Activated T-cell treated with anti-CD3 and anti-CD28 coated beads, Interleukin-2, amount 50 U/mL, for 72 hours (primary cell): ENCODE results near the gene ZFAND3. TPM values are rescaled to one million over a fixed set of nuclear protein-coding genes. Genes with fewer than 3 reads are reported as not detected.
"Not testable (repeated sequence)": the region's sequence is repeated elsewhere in the genome, so short reads cannot be mapped to it uniquely, and the experiment has no call there.

Experiments used
- ATAC-seq, 2 donors: fragments of 150-1000 bp; cut with Tn5 transposase; replicated peaks in 1 of 2; 2 replicates each; pipeline ENCODE4 v1.10.0; 2021; ENCODE audit warnings: moderate library complexity in 2 of 2, mild to moderate bottlenecking in 1 of 2
- DNase-seq, 2 donors: peaks; one replicate each; pipeline ENCODE4 v3.0.0; 2021 to 2022; ENCODE audit warnings: mixed read lengths in 1 of 2
- H3K27ac Mint-ChIP-seq: one replicate; pipeline ENCODE4 v1.8.0; 2022; ENCODE audit warnings: mild to moderate bottlenecking, moderate library complexity, mixed read lengths
- H3K27me3 Mint-ChIP-seq: one replicate; pipeline ENCODE4 v1.8.0; 2022; ENCODE audit warnings: low read depth, mixed read lengths
- H3K36me3 Mint-ChIP-seq, 2 donors: one replicate each; pipeline ENCODE4 v1.8.0; 2022; ENCODE audit warnings: mixed read lengths in 2 of 2, mild to moderate bottlenecking in 1 of 2; ENCODE audit not compliant: insufficient read depth in 2 of 2
- H3K4me1 Mint-ChIP-seq: one replicate; pipeline ENCODE4 v1.8.0; 2022; ENCODE audit warnings: low read depth, mixed read lengths
- H3K4me3 Mint-ChIP-seq, 2 donors: one replicate each; pipeline ENCODE4 v1.8.0; 2022; ENCODE audit warnings: mild to moderate bottlenecking in 2 of 2, mixed read lengths in 2 of 2, moderate library complexity in 2 of 2
- H3K9me3 Mint-ChIP-seq, 2 donors: one replicate each; pipeline ENCODE4 v1.8.0; 2022; ENCODE audit warnings: mixed read lengths in 2 of 2
- total RNA-seq, 2 donors: library from RNA; stranded (reverse); gene quantifications; one replicate each; pipeline ENCODE4 v1.2.3, GENCODE V29; 2022

Gene ZFAND3
- total RNA-seq, 2 donors from 2014 or later, result 93.9 to 114 TPM

DNA sequence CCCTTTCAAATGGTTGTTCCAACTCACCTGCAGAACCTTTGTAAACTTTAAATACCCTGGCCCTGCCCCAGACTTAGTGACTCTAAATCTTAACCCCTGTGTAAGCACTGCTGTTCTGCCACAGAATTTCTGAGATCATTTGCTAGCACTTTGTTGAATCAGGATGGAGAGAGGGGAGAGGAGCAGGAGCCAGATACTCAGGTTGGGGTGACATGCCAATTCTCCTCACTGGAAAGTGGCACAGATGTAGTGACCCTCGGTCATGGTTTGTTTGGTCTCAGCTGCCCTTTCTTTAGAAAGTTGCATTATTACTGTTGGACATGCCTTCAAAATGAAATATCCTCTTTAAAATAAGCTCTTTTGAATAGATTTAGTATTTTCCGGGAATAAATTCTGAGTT, 168.0 kb downstream of the ZFAND3 start:
- H3K4me1 Mint-ChIP-seq, result peaks cover 73% of the 10 kb centered on the region
- peaks cover 2% of the 10 kb centered on the region in 2 donors for H3K9me3 Mint-ChIP-seq
- DNase-seq (no peak), ATAC-seq (peak; percentile 2)
- H3K36me3 Mint-ChIP-seq, result peaks cover 0 to 3% of the 10 kb centered on the region in 2 donors
- H3K4me3 Mint-ChIP-seq, result peak overlapping the region in 1 of 2 donors; percentile 6
- no peaks in the 10 kb centered on the region for H3K27me3 Mint-ChIP-seq
- no peak overlapping the region for H3K27ac Mint-ChIP-seq

DNA sequence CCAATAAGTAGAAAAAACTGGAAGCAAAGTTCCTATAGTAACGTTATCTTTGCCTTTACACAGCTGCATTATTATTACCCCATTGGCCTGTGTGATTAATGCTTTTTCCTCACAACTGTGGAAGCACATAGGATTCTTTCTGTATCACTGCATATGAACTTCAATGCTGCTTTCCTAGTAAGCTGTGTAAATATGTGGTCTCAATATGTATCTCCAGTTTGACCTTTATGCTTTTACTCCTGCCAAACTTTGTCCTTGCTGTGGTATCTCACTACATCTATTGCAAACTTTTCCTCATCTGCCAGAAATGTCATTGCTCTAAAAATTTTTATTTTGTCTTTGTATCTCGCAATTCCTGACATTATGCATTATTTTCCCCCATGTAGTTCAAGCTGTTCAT, 168.6 kb downstream of the ZFAND3 start:
- H3K4me1 Mint-ChIP-seq, result peaks cover 73% of the 10 kb centered on the region
- peaks cover 0 to 3% of the 10 kb centered on the region in 2 donors for H3K36me3 Mint-ChIP-seq
- DNase-seq (no peak), ATAC-seq (no peak)
- H3K27ac Mint-ChIP-seq, result no peak overlapping the region
- no peaks in the 10 kb centered on the region for H3K27me3 Mint-ChIP-seq
- H3K9me3 Mint-ChIP-seq, result peaks cover 2% of the 10 kb centered on the region in 2 donors
- no peak overlapping the region for H3K4me3 Mint-ChIP-seq

- H3K4me1 Mint-ChIP-seq, result peaks cover 68% of the 10 kb centered on the region
- peak overlapping the region; percentile 13 for H3K27ac Mint-ChIP-seq
- H3K36me3 Mint-ChIP-seq, result peaks cover 0 to 1% of the 10 kb centered on the region in 2 donors
- H3K4me3 Mint-ChIP-seq, result no peak overlapping the region
- H3K9me3 Mint-ChIP-seq, result no peaks in the 10 kb centered on the region
- no peaks in the 10 kb centered on the region for H3K27me3 Mint-ChIP-seq
- no peak for DNase-seq
- no peak for ATAC-seq
Observed at GRCh38 chr6:37988696-37989095, 169.2 kb downstream of the ZFAND3 start.

- ATAC-seq, result no peak
- DNase-seq, result no peak
- Mint-ChIP-seq H3K4me3 (no peak overlapping the region), H3K27ac (no peak overlapping the region), H3K36me3 (no peaks in the 10 kb centered on the region), H3K4me1 (peaks cover 46% of the 10 kb centered on the region), H3K9me3 (no peaks in the 10 kb centered on the region), H3K27me3 (no peaks in the 10 kb centered on the region)
Observed at GRCh38 chr6:37990762-37991525, 171.4 kb downstream of the ZFAND3 start.

DNA sequence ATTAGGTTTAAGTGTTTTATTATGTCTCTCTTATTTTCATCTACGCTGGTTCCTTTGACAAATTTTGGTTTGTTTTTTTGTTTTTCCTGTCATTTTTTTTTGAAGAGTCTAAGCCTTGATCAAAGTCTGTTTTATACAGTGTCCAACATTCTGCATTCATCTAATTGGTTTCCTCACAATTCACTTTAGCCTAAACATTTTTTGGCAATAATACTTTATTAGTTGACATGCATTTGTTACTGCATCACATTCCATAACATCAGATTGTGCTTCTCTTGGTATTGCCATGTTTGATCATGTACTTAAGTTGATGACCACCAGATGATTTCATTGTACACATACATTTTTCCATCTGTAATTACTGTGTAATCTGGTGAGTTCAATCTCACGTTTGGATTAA, 173.2 kb downstream of the ZFAND3 start:
- H3K36me3 Mint-ChIP-seq, result no peaks in the 10 kb centered on the region
- no peak for ATAC-seq
- peak overlapping the region; percentile 65 for H3K27ac Mint-ChIP-seq
- no peak for DNase-seq
- no peaks in the 10 kb centered on the region for H3K27me3 Mint-ChIP-seq
- H3K9me3 Mint-ChIP-seq, result peaks cover 1 to 2% of the 10 kb centered on the region in 2 donors
- no peak overlapping the region for H3K4me3 Mint-ChIP-seq
- H3K4me1 Mint-ChIP-seq, result peaks cover 36% of the 10 kb centered on the region

DNA sequence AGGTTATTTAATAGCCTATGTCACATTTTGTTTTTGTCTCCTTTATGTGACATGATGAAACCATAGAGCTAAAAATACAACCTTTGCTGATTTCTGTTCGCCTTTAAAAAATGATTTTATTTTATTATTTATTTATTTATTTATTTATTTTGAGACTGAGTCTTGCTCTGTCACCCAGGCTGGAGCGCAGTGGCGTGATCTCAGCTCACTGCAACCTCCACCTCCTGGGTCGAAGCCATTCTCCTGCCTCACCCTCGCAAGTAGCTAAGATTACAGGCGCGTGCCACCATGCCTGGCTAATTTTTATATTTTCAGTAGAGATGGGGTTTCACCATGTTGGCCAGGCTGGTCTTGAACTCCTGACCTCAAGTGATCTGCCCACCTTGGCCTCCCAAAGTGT, 173.7 kb downstream of the ZFAND3 start:
- peaks cover 35% of the 10 kb centered on the region for H3K4me1 Mint-ChIP-seq
- not testable (repeated sequence) for H3K4me3 Mint-ChIP-seq, H3K36me3 Mint-ChIP-seq, DNase-seq, ATAC-seq, H3K9me3 Mint-ChIP-seq, H3K27ac Mint-ChIP-seq, H3K27me3 Mint-ChIP-seq

GRCh38 chr6:37993596-37993995, 174.1 kb downstream of the ZFAND3 start:
- H3K4me1 Mint-ChIP-seq, result peaks cover 31% of the 10 kb centered on the region
- no peak overlapping the region for H3K27ac Mint-ChIP-seq
- no peaks in the 10 kb centered on the region for H3K36me3 Mint-ChIP-seq
- ATAC-seq, result no peak
- H3K4me3 Mint-ChIP-seq, result no peak overlapping the region
- peaks cover 2 to 3% of the 10 kb centered on the region in 2 donors for H3K9me3 Mint-ChIP-seq
- DNase-seq, result no peak
- H3K27me3 Mint-ChIP-seq, result no peaks in the 10 kb centered on the region

DNA sequence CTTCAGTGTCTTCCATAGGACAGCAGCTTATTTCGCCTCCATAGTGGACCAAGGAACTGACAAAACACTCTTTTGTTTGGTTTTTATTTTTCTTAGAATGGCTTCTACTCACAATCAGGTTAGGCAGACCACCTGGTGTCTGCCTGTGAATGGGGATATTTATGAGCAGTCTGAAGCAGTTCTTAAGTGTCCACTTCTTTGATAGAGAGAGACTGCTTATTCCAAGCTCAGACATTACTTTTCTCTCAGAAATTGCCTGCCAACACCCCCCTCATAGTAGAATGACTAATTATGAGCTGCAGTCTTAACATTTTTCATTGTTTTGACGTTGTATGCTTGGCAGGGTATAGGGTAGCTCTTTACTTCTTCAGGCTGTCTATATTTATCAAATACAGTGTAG, 174.7 kb downstream of the ZFAND3 start:
- Mint-ChIP-seq H3K9me3 (peaks cover 2 to 3% of the 10 kb centered on the region in 2 donors), H3K36me3 (no peaks in the 10 kb centered on the region), H3K4me1 (peaks cover 28% of the 10 kb centered on the region), H3K27me3 (no peaks in the 10 kb centered on the region), H3K27ac (no peak overlapping the region), H3K4me3 (no peak overlapping the region)
- no peak for DNase-seq
- no peak for ATAC-seq

DNA sequence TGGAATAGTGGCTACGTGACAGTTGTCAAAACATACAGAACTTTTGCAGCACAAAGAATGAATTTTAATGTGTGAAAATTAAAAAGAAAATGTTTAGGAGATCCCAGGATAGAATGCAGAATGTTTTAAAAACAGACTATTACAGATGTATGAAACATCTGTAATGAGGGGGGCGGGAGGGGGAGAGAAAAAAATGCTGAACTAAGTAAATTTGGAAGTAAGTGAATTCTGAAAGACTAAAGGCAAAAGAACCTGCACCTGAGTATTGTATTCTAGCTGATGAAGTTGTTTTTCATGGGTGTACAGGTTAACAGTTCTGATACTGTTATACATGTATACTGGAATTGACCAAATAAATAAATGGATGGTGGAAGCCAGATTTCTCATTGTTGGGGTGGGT, 178.8 kb downstream of the ZFAND3 start:
- H3K4me3 Mint-ChIP-seq, result no peak overlapping the region
- H3K27me3 Mint-ChIP-seq, result no peaks in the 10 kb centered on the region
- H3K9me3 Mint-ChIP-seq, result peaks cover 3 to 4% of the 10 kb centered on the region in 2 donors
- H3K27ac Mint-ChIP-seq, result no peak overlapping the region
- ATAC-seq, result no peak
- H3K4me1 Mint-ChIP-seq, result peaks cover 12% of the 10 kb centered on the region
- no peak for DNase-seq
- peaks cover 2 to 4% of the 10 kb centered on the region in 2 donors for H3K36me3 Mint-ChIP-seq

GRCh38 chr6:38001386-38001785, 181.9 kb downstream of the ZFAND3 start:
- no peak overlapping the region for H3K27ac Mint-ChIP-seq
- H3K4me1 Mint-ChIP-seq, result peaks cover 32% of the 10 kb centered on the region
- H3K27me3 Mint-ChIP-seq, result no peaks in the 10 kb centered on the region
- DNase-seq (no peak), ATAC-seq (no peak)
- H3K9me3 Mint-ChIP-seq, result peaks cover 3 to 4% of the 10 kb centered on the region in 2 donors
- H3K4me3 Mint-ChIP-seq, result no peak overlapping the region
- peaks cover 2 to 4% of the 10 kb centered on the region in 2 donors for H3K36me3 Mint-ChIP-seq

GRCh38 chr6:38004908-38005307, 185.4 kb downstream of the ZFAND3 start:
- DNase-seq, result no peak
- ATAC-seq, result peak; percentile 51 to 65
- Mint-ChIP-seq H3K9me3 (peaks cover 0 to 2% of the 10 kb centered on the region in 2 donors), H3K4me1 (peaks cover 19% of the 10 kb centered on the region), H3K36me3 (peaks cover 2 to 7% of the 10 kb centered on the region in 2 donors), H3K27ac (no peak overlapping the region), H3K27me3 (no peaks in the 10 kb centered on the region), H3K4me3 (no peak overlapping the region)

GRCh38 chr6:38011937-38012336, 192.4 kb downstream of the ZFAND3 start:
- Mint-ChIP-seq H3K4me1 (peaks cover 8% of the 10 kb centered on the region), H3K36me3 (peaks cover 2 to 4% of the 10 kb centered on the region in 2 donors), H3K9me3 (no peaks in the 10 kb centered on the region), H3K4me3 (no peak overlapping the region), H3K27me3 (no peaks in the 10 kb centered on the region), H3K27ac (no peak overlapping the region)
- DNase-seq, result no peak
- ATAC-seq, result no peak

GRCh38 chr6:38012573-38012972, 193.0 kb downstream of the ZFAND3 start:
- peak in 1 of 2 donors; percentile 16 for DNase-seq
- H3K4me3 Mint-ChIP-seq, result no peak overlapping the region
- peak; percentile 47 to 61 for ATAC-seq
- H3K36me3 Mint-ChIP-seq, result peaks cover 2 to 4% of the 10 kb centered on the region in 2 donors
- H3K27ac Mint-ChIP-seq, result no peak overlapping the region
- no peaks in the 10 kb centered on the region for H3K9me3 Mint-ChIP-seq
- H3K4me1 Mint-ChIP-seq, result peaks cover 8% of the 10 kb centered on the region
- H3K27me3 Mint-ChIP-seq, result no peaks in the 10 kb centered on the region

GRCh38 chr6:38015341-38015740, 195.8 kb downstream of the ZFAND3 start:
- DNase-seq (no peak), ATAC-seq (no peak)
- H3K27me3 Mint-ChIP-seq, result no peaks in the 10 kb centered on the region
- H3K4me1 Mint-ChIP-seq, result peaks cover 8% of the 10 kb centered on the region
- H3K4me3 Mint-ChIP-seq, result no peak overlapping the region
- no peak overlapping the region for H3K27ac Mint-ChIP-seq
- no peaks in the 10 kb centered on the region for H3K9me3 Mint-ChIP-seq
- no peaks in the 10 kb centered on the region for H3K36me3 Mint-ChIP-seq
